ENCODE data around the gene TEAD1.

The TEAD1 gene

DNA sequence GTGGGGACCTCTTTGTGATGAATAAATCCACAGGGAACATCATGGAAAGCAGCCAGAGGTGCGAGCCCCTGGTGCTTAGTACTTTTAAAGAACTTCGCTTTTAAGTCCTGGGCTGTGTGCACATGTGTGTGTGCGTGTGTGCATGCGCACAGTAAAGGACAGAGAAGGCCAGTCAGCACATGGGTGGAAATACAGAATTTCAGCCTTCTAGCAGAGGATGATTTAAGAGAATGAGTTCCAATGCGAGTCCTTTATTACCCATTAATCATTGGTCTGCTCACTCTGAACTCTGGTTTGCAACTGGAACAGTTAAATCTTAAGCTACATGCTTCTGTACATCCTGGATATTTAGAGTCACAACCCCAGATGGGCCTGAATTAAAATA, 18.9 kb downstream of the TEAD1 start:
- no peaks in the 10 kb centered on the region for H3K36me3 ChIP-seq (replicated peaks; ENCODE audit: insufficient read depth, low read length)
- no peaks in the 10 kb centered on the region for H3K9me2 ChIP-seq (replicated peaks; ENCODE audit: insufficient read depth, low read length)
- peaks cover 8% of the 10 kb centered on the region; the same call in 1 of the 2 replicates for H4K20me1 ChIP-seq (ENCODE audit: insufficient read depth, low read length)
- H3F3A ChIP-seq (ENCODE audit: insufficient read depth, low read length): no peaks in the 10 kb centered on the region
- TF ChIP-seq EZH2phosphoT487 (IDR thresholded peaks at IDR 0.05; ENCODE audit: low read length) (no peak), EZH2 (optimal IDR thresholded peaks at IDR 0.05; ENCODE audit: low read depth, low read length) (no peak)
- TF ChIP-seq, protein P1, sequence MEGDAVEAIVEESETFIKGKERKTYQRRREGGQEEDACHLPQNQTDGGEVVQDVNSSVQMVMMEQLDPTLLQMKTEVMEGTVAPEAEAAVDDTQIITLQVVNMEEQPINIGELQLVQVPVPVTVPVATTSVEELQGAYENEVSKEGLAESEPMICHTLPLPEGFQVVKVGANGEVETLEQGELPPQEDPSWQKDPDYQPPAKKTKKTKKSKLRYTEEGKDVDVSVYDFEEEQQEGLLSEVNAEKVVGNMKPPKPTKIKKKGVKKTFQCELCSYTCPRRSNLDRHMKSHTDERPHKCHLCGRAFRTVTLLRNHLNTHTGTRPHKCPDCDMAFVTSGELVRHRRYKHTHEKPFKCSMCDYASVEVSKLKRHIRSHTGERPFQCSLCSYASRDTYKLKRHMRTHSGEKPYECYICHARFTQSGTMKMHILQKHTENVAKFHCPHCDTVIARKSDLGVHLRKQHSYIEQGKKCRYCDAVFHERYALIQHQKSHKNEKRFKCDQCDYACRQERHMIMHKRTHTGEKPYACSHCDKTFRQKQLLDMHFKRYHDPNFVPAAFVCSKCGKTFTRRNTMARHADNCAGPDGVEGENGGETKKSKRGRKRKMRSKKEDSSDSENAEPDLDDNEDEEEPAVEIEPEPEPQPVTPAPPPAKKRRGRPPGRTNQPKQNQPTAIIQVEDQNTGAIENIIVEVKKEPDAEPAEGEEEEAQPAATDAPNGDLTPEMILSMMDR (IDR thresholded peaks at IDR 0.05; ENCODE audit: low read length): no peak
- no peak overlapping the region for H3K9ac ChIP-seq (ENCODE audit: low read length)
- no peaks in the 10 kb centered on the region for H3K4me1 ChIP-seq (ENCODE audit: low read length)
- no peaks in the 10 kb centered on the region for H3K9me3 ChIP-seq (replicated peaks; ENCODE audit: insufficient read depth, low read length)
- peaks cover 100% of the 10 kb centered on the region for H3K79me2 ChIP-seq (ENCODE audit: low read length)
- H3K27me3 ChIP-seq (replicated peaks; ENCODE audit: insufficient read depth, low read length): no peaks in the 10 kb centered on the region
- no peak overlapping the region for H2AFZ ChIP-seq (ENCODE audit: low read length)
- no peak overlapping the region for H3K27ac ChIP-seq (ENCODE audit: low read length)
- no peak for DNase-seq
- no peak overlapping the region for H3K4me3 ChIP-seq (ENCODE audit: low read length)
- H3K4me2 ChIP-seq (ENCODE audit: low read depth, low read length): no peak overlapping the region

GRCh38 chr11:12693479-12694182, 19.4 kb downstream of the TEAD1 start:
- H3K9me2 ChIP-seq (replicated peaks; ENCODE audit: insufficient read depth, low read length): no peaks in the 10 kb centered on the region
- H3K27ac ChIP-seq (ENCODE audit: low read length): no peak overlapping the region
- no peaks in the 10 kb centered on the region for H3K9me3 ChIP-seq (replicated peaks; ENCODE audit: insufficient read depth, low read length)
- no peak overlapping the region for H3K9ac ChIP-seq (ENCODE audit: low read length)
- peaks cover 100% of the 10 kb centered on the region for H3K79me2 ChIP-seq (ENCODE audit: low read length)
- H3K27me3 ChIP-seq (replicated peaks; ENCODE audit: insufficient read depth, low read length): no peaks in the 10 kb centered on the region
- H3F3A ChIP-seq (ENCODE audit: insufficient read depth, low read length): no peaks in the 10 kb centered on the region
- peaks cover 8% of the 10 kb centered on the region; the same call in 1 of the 2 replicates for H4K20me1 ChIP-seq (ENCODE audit: insufficient read depth, low read length)
- H2AFZ ChIP-seq (ENCODE audit: low read length): no peak overlapping the region
- H3K4me1 ChIP-seq (ENCODE audit: low read length): no peaks in the 10 kb centered on the region
- H3K4me2 ChIP-seq (ENCODE audit: low read depth, low read length): no peak overlapping the region
- no peak for DNase-seq
- TF ChIP-seq, protein P1 (IDR thresholded peaks at IDR 0.05; ENCODE audit: low read length): no peak
- no peaks in the 10 kb centered on the region for H3K36me3 ChIP-seq (replicated peaks; ENCODE audit: insufficient read depth, low read length)
- H3K4me3 ChIP-seq (ENCODE audit: low read length): no peak overlapping the region

- no peak for TF ChIP-seq EZH2phosphoT487 (IDR thresholded peaks at IDR 0.05; ENCODE audit: low read length)
- TF ChIP-seq, protein P1 (IDR thresholded peaks at IDR 0.05; ENCODE audit: low read length): no peak
- no peak for TF ChIP-seq EZH2 (optimal IDR thresholded peaks at IDR 0.05; ENCODE audit: low read depth, low read length)
- Histone ChIP-seq H3K27ac (ENCODE audit: low read length) (no peak overlapping the region), H3K9me2 (replicated peaks; ENCODE audit: insufficient read depth, low read length) (no peaks in the 10 kb centered on the region), H2AFZ (ENCODE audit: low read length) (no peak overlapping the region), H3K4me2 (ENCODE audit: low read depth, low read length) (no peak overlapping the region), H3K4me1 (ENCODE audit: low read length) (no peaks in the 10 kb centered on the region), H4K20me1 (ENCODE audit: insufficient read depth, low read length) (peaks cover 6% of the 10 kb centered on the region; the same call in 1 of the 2 replicates), H3K79me2 (ENCODE audit: low read length) (peaks cover 100% of the 10 kb centered on the region), H3K36me3 (replicated peaks; ENCODE audit: insufficient read depth, low read length) (no peaks in the 10 kb centered on the region), H3K9ac (ENCODE audit: low read length) (no peak overlapping the region), H3K9me3 (replicated peaks; ENCODE audit: insufficient read depth, low read length) (no peaks in the 10 kb centered on the region), H3K27me3 (replicated peaks; ENCODE audit: insufficient read depth, low read length) (no peaks in the 10 kb centered on the region), H3F3A (ENCODE audit: insufficient read depth, low read length) (no peaks in the 10 kb centered on the region), H3K4me3 (ENCODE audit: low read length) (no peak overlapping the region)
- no peak for DNase-seq
Observed at GRCh38 chr11:12694183-12694531, 19.9 kb downstream of the TEAD1 start.
